Left ventricle myocardium superior (tissue), 1 donor: ENCODE results near the gene KLHL2. TPM values are rescaled to one million over a fixed set of nuclear protein-coding genes. Genes with fewer than 3 reads are reported as not detected.

ENCODE experiments used
- ATAC-seq: fragments of 200-7000 bp; cut with Tn5 transposase; one replicate; pipeline ENCODE4 v1.9.1; 2020; ENCODE audit warnings: mild to moderate bottlenecking, moderate library complexity
- DNase-seq: peaks from one replicate; pipeline ENCODE4 v3.0.0-alpha.2; 2020
- intact Hi-C: fragments of 100-400 bp; cut with micrococcal nuclease; formaldehyde crosslinking; loops from one replicate; pipeline ENCODE4 v1.11.0; 2022
- total RNA-seq: library from RNA; stranded (reverse); fragmentation: NEBNext Ultra II Directional; extraction: Animal tissue kit (Norgen Biotek cat#: 25700); gene quantifications from one replicate; pipeline ENCODE4 v1.2.1, GENCODE V29; 2021
- donor health status: DM: no; HTN: yes; CAD: no; lungs with severe emphysema.

The KLHL2 gene
- total RNA-seq, 1 donor from 2014 or later, result 7.4 TPM

DNA sequence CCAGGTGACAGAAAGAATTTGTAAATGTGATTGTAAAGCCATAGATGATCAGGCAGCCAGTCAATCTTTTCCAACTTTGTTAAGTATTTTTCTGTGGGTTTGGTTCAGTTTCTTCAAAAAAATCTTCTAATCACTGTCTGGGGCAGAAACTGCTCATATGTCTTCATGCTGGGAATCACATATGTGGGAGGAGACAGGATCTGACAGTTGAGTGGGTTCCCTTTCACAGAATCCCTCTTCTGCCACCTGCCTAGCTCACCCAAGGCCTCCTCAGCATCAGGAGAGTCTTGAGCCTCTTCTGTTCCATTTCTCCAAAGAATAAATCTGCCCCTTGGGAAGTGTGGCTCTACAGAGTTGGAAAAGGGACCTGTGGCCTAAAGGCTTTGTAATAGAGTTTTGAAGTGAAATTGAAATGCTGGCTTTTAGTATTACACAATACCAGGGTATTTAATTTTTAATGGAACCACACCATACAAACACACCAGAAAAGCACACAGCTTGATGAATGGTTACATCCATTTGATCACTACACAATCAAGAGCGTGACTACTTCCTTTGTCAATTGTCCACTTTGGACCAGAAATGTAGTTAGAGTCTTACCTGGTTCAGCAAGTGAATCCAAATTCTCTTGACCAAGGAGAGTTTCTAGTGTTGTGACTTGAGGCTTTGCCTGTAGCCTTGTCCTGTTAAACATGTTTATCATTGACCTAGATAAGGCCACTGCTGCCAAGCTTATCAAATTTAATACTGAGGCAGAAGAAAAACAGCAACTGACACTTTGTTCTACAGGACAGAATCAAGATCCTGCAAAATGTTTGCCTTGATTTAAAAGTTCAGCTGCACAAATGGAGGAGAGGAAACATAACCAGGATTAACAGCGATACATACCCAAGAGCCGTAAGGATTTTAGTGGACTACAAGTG, 140.5 kb downstream of the KLHL2 start:
- DNase-seq (no peak), ATAC-seq (no peak)
- intact Hi-C loops, result loop anchor here (10.0 kb wide), 1 partner anchor 213 kb away; no protein-coding TSS in a partner anchor

DNA sequence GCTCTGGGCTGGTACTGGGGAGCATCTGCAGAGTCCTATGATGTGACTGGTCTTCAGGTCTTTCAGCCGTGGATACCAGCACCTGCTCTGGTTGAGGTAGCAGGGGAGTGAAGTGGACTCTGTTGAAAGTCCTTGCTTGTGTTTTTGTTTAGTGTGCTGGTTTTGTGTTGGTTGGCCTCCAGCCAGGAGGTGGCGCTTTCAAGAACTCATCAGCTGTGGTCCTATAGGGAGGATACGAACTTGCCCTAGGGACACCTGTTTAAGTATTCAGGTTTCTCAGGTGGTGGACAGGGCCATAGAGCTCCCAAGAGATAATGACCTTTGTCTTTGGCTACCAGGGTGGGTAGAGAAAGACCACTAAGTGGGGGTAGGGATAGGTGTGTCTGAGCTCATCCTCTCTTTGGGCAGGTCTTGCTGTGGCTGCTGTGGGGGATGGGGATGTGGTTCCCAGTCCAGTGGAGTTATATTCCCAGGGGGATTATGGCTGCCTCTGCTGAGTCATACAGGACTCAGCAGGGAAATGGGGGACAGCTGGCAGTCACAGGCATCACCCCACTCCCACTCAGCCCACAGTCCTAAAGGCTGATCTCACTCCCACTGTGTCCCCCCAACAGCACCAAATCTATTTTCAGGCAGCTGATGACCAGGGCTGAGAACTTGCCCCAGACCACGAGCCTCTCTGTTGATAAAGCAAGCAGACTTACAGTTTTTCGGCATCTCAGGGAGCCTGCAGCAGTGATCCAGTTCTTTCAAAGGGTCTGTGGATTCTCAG, 144.2 kb downstream of the KLHL2 start:
- intact Hi-C loops, result loop anchor here (10.0 kb wide), 1 partner anchor 113 kb away; no protein-coding TSS in a partner anchor
- DNase-seq, result no peak

DNA sequence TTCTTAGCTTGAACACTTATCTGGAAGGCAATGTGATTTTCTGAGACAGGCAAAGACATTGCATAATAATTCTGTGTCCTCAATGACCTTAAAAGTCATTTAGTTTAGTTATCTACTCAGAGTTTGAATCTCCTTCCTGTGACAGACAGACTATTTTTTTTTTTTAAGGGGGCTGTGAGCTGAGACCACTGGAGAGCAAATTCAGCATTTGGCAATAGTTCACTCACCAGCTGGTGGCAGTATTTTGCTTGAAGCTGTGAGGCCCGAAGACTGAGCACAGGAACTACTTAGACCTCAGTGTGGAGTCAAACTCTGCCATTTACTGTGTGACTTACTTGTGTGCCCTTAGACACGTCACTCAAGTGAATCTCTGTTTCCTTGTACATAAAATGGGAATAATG, 148.5 kb downstream of the KLHL2 start:
- intact Hi-C loops, result loop anchor here (10.0 kb wide), 1 partner anchor 109 kb away; no protein-coding TSS in a partner anchor
- peak; percentile 61 for ATAC-seq
- DNase-seq, result peak; percentile 31

More for the DNA sequence above, 144.2 kb downstream of the KLHL2 start:
- no peak for ATAC-seq

DNA sequence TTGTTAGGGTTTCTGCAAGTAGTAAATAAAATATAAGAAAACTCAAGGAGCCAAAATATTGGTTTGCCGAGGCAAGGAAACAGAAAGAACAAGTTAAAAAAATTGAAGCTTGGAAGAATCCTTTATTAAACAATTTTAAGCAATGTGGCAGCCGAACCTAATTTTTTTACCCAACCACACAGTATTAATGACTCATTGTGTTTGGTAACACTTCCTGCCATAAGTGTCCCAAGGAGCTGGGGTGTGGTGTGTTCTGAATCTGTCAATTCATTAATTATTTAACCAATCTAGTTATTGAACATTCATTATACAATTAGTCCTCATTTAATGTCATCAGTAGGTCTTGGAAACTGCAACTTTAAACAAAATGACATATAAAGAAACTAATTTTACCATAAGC, 152.1 kb downstream of the KLHL2 start:
- DNase-seq (no peak), ATAC-seq (no peak)
- intact Hi-C loops, result loop anchor here (10.0 kb wide), 1 partner anchor 105 kb away; no protein-coding TSS in a partner anchor

DNA sequence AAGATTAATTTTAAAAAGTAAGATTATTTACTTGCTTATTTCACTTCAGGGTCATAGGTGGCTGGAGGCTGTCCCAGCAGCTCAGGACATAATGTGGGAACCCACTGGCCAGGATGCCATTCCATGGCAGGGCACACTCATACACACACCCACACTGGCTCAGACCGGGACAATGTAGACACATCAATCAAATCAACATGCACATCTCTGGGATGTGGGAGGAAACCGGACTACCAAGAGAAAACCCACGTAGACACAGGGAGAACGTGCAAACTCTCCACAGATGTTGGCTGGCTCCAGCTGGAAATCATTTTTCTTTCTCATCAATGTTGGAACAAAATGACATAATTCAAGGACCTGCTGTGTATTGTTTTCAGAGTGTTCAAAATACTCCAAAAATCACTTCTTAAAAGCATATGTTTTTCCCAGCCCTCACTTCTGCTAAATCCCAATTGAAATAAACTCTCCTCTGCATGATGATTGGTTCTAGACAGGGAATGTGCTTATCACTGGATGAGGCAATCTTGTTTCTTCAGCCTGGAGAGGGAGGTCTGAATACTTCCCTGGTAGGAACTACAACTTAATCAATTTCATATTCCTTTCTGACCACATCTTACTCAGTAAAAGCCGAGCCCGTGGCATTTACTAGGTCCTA, 152.8 kb downstream of the KLHL2 start:
- ATAC-seq, result no peak
- DNase-seq, result no peak
- intact Hi-C loops, result no loop called here

DNA sequence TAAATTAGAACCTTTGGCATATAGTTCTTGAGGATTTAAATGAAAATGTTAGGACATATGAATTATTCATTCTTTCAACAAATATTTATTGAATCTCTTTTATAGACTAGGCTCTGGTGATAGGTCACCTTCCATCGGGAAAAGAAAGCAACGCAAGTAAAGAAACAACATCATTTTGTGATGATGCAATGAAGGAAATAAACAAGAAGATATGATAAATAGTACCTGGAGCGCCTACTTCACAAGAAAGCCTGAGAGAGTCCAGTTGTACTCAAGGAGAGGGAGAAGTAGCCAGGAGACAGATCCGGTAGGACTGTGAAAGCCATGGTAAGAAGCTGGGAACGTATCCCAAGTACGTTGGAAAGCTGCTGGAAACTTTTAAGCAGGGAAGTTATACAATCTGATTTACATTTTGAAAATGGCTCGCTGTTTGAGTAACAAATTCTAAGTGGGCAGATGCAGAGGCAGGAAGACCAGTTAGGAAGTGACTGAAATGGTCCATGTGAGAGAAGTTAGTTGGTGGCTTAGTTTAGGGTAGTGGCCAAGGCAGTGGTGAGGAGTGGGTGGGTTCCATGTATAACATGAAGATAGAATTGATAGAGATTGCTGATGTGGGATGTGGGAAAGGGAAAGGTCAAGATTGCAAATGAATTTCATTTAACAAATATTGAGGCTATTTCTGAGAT, 153.8 kb downstream of the KLHL2 start:
- DNase-seq (no peak), ATAC-seq (no peak)
- intact Hi-C loops, result no loop called here

DNA sequence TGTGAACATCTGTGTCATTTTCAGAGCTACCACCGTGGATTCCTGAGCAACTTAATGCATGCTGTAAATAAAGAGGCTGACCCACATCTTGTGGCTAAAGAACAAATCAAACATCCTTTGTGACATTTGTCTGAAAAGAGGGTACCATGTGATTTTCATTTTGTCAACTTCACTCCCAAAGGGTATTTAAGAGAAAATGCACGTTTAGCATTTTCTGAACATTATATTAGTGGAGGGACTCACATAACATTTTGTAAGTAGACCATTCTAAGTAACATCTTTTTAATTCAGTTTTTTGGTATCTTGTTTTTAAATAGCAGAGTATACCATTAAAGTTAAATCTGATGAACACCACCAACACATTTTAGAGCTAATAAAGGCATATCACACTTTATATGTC, 154.4 kb downstream of the KLHL2 start:
- ATAC-seq, result no peak
- no peak for DNase-seq
- intact Hi-C loops, result no loop called here

DNA sequence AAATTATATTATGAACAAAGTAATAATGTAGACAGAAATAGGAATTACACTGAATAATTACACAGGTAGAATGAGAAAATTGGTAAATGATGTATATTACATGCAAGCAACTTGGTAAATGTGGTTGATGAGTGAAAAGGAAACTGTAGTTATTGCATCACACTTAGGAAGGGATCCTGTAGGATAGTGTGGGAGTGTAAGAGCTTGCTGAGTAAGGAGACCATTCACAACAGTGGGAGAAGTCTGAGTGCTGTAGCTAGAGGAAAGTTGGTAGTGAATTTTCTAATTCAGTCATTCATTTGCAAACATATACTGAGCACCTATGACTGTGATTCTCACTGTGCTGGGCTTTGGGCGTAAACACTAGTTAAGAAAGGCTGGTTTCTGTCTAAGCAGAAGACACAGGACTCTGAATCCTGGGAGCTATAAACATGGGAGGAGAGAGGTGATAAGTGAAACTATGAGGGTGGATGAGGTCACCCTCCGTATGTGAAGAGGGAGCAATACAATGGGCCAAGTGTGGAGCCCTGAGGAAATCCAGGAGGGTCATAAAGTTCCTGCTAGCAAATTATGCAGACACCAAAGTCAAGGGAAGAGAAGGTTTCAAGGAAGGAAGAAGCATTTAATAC, 157.2 kb downstream of the KLHL2 start:
- DNase-seq (no peak), ATAC-seq (no peak)
- intact Hi-C loops, result no loop called here

DNA sequence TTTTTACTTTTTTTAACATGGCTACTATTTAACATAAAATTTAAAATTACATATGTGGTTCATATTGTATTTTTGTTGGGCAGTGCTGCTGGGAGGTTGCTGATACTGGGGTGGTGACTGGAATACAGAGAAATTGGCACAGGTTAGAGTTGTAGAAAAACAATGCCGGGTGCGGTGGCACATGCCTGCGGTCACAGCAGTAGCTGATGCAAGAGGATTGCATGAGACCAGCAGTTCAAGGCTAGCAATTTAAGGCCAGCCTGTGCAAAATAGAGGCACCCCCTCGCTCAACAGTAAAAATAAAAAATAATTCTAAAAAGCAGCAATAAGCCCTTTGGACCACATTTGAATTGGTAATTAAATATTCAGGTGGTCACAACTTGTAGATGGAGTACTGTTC, 159.7 kb downstream of the KLHL2 start:
- intact Hi-C loops, result no loop called here
- no peak for ATAC-seq
- DNase-seq, result no peak

DNA sequence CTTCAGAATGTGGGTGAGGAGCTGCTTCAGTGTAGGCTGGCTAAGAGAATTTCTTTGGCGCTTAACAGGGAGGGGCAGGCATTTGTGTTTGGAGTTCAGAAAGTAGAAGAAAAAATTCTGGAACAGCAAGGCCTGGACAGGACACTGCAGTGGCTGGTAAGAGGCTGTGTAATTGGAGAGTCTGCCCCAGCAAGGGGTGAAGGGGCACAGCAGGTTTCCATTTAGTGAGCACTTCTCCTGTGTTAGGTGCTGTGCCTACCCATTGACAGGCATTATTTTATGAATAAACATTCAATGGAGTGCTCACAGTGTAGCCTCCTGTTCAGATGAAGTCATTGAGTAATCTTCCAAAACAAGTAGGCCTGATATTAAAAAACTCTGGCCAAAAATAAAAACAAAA, 160.8 kb downstream of the KLHL2 start:
- ATAC-seq, result no peak
- intact Hi-C loops, result no loop called here
- no peak for DNase-seq

DNA sequence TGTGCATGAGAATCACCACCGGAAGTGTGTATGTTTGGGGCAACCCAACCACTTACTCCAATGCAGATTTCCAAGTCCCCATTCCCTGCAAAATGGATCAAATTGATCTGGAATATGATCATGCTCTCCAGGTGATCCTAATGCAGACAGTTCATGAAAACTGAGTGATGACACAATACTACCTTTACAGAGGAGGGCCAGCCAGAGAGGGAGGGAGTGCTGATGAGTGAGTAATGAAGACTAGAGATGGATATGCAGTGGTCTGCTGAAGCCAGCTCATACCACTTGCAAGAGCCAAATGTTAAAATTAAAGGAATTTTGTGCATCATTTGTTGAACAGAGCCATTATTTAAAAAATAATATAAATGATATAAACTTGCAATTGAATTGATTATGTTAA, 161.2 kb downstream of the KLHL2 start:
- intact Hi-C loops, result no loop called here
- ATAC-seq (no peak), DNase-seq (no peak)

DNA sequence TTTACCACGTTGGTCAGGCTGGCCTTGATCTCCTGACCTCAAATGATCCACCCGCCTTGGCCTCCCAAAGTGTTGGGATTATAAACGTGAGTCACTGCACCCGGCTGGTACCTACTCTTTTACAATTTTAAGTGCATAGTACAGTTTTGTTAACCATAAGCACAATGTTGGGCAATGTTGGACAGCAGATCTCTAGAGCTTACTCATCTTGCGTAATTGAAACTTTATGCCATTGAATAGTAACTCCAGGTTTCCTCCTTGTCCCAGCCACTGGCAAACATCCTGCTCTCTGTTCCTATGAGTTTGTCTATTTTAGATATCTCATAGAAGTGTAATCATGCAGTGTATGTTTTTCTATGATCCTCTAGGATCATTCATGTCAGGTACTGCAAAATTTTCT, 162.2 kb downstream of the KLHL2 start:
- intact Hi-C loops, result no loop called here
- no peak for ATAC-seq
- no peak for DNase-seq

DNA sequence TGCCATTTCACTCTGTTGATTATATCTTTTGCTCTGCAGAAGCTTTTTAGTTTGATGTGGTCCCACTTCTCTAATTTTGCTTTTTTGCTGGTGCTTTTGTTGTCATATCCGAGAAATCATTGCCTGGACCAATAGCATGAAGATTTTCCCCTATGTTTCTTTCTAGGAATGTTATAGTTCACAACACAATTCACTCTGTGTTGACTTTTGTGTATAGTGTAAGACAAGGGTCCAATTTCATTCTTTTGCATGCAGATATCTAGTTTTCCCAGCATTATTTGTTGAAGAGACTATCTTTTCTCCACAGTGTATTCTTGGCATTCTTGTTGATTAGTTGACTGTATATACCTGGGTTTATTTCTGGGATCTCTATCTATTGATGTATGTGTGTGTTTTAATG, 163.2 kb downstream of the KLHL2 start:
- ATAC-seq (no peak), DNase-seq (no peak)
- intact Hi-C loops, result no loop called here

Other genes starting within 250 kb of the KLHL2 start
- gene TRIM61, start 229.9 kb upstream of the KLHL2 start, total RNA-seq, result 2.4 TPM
- not detected for gene TRIM60, start 175.6 kb upstream of the KLHL2 start, total RNA-seq
- gene TRIM75, start 153.7 kb upstream of the KLHL2 start, total RNA-seq, result not detected
- 17.8 TPM for gene TMEM192, start 94.7 kb upstream of the KLHL2 start, total RNA-seq
- gene MSMO1, start 120.1 kb downstream of the KLHL2 start, total RNA-seq, result 6.9 TPM
- gene CPE, start 171.4 kb downstream of the KLHL2 start, total RNA-seq, result 64.3 TPM